Fibroblast of gingiva (primary cell): ENCODE data around the gene SCUBE1.

Experiments used
- DNase-seq: peaks from one replicate; pipeline ENCODE4 v3.0.0-alpha.2; 2011; ENCODE audit warnings: low read depth

Gene SCUBE1

DNA sequence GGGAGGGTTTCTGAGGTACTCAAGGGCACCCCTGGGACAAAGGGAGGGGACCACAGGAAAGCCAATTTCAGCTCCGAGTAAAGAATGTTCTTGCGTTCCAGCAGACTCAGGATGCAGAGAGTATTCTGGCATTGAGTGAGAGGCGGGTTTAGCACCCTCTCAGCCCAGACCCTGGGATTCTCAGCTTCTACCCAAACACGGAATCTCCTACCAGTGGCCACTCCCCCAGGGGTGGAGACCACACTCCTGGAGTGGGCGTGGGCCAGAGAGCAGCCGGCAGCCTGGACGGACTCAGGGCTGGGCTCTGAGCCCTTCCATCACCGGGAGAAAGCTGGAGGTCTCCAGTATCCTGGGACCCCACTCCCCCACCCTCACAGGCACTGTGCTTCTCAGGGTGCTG, 130.1 kb downstream of the SCUBE1 start:
- no peak for DNase-seq

- DNase-seq = no peak
Measured at GRCh38 chr22:43212434-43212952, 130.7 kb downstream of the SCUBE1 start.

DNA sequence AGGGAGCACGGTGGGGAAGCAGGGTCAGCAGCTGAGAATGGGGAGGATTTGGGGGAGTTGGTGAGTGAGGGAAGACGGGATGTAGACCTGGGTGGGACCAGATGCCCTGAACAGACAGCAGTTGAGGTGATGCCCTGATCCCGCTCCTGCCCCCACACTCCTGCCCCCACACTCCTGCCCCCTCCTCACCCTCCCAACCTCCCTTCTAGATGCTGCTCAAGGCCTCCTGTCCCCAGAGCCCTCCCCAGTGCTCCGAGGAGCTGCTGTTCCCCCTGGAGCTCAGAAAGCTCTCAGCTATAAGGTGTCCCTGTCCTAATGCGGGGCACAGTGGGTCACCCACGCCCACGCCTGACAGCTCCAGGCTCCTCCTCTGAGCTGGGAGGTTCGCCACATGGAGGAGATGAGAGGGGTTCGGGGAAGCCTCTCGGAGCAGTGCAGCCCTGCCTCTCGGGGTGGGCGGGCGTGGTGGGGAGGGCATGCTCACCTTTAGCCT, 131.2 kb downstream of the SCUBE1 start:
- DNase-seq = no peak

DNA sequence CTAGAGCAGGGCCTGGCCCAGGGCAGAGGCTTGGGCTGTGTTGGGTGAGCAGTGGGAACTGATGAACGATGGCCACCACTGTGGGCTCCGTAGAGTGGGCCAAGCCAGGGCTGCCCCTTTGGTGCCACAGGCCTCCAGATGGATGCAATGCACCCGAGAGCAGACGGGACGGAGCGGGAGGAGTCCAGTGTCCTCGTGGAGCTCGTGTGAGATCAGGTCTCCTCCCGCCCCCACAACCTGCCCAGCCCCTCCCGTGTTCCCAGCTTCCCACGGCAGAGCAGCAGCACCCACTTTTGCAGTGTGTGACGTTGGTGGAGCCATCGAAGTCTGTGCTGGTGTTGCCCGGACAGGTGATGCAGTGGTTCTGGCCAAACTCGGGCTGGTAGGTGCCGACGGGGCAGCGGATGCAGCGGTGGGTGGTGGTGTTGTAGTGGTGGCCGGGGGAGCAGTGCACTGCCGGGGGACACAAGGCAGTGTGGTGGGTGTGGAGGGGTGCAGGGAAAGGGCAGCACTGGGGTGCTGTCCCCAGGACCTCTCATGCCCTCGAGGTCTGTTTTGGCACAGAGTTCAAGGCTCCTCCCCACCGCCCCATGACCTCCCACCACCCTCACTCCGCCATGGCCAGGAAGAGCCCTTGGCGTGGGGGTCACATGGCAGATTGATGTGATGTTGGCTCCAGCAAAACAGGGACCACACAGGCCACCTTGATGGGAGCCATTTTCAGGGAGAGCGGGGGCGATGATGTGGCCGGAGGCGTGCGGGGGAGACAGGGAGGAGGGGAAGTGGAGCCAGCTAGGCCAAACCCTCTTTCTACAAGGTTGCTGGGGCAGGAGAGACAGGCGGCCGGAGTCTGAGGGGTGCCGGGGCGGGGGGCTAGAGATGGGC, 132.3 kb downstream of the SCUBE1 start:
- no peak for DNase-seq

DNA sequence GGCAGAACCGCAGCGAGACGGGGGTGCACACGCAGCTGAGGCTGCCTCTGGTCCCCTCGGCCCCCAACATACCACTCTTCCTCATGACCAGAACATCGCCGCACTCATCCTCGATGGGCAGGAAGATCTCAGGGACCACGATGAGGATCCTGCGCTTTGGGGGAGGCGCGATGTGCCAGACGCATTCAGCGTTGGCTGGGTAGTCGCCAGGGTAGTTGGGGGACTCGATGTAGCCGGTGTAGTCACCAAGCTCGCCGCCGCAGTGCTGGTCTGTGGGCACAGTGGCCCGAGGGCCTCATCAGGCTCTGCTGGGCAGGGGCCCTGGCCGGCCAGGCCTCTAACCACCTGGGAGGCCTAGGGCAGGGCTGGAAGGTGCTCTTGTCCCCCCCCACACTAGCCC, 133.2 kb downstream of the SCUBE1 start:
- DNase-seq = no peak

- no peak for DNase-seq
Measured at GRCh38 chr22:43209523-43209890, 133.7 kb downstream of the SCUBE1 start.

DNA sequence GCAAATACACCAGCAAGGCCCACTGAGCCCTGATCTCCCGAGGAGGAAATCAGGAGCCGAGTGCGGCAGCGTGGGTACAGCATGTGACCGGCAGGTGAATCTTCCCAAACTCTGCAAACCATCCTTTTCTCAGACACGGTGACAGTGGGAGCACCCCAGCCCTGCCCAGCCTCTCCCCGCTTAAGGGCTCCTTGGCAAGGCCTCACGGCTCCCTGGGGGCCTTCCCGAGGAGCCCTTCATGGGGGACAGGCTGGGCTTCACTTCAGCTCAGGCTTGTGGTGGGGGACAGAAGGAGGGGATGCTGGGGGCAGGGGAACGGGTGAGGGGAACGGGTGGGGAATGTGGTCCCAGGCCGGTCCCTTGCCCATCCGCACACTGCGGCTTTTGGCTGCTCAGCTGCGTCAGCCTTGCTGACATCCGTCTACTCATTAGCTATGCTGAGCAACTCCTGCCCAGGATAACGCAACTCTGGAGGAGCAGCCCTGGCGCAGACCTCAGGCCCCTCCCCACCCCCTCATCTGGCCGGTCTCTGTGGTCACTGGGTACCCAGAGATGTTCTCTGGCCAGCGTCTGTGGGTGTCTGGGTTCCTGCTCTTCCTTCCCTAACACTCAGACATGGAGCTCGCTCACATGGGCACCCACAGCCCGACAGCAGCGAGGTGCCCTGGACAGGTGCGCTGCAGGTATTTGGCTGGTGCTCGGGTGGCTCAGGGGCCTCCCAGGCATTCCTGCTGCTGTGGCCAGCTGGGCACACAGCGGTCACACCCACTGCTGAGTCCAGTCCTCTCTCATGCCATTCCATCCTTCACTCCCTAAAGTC, 134.3 kb downstream of the SCUBE1 start:
- no peak for DNase-seq

- DNase-seq = no peak
Measured at GRCh38 chr22:43207849-43208702, 135.1 kb downstream of the SCUBE1 start.

DNA sequence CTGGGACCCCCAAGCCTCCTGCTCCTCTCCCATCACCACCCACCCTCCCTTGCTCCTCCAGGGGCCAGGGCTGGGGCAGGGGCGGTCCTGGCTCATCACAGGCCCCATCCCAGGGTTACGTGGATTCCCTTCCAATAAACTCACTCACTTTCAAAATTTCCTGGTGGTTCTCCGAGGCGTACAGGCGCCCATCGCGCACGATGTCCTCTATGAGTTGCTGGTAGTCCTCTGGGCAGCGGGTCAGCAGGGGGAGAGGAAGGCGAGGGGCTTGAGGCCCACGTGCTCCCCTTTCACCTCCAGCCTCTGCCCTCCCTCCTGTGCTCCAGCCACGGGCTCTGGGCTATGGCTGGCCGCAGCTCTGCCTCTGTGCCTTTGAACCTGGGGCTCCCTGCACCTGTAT, 135.8 kb downstream of the SCUBE1 start:
- DNase-seq = no peak

- DNase-seq = no peak
Measured at GRCh38 chr22:43206509-43207161, 136.5 kb downstream of the SCUBE1 start.

- no peak for DNase-seq
Measured at GRCh38 chr22:43205748-43206508, 137.2 kb downstream of the SCUBE1 start.

DNA sequence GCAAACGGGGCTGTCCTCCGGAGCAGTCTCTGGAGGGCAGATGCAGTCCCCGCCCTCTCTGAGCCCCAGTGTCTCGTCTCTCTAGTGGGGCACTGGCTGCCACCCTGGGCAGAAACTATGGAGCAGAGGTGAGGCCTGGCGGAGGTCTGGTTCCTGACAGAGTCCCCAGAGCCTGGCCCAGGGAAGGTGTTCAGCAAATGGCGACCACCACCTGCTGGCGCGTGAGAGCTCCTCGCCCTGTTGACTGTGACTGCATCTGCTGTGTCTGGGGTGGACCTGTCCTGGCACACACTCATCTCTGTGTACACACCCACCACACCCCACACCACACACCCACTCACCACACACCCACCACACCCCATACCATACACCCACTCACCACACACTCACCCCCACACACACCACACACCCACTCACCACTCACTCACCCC, 137.9 kb downstream of the SCUBE1 start:
- no peak for DNase-seq

DNA sequence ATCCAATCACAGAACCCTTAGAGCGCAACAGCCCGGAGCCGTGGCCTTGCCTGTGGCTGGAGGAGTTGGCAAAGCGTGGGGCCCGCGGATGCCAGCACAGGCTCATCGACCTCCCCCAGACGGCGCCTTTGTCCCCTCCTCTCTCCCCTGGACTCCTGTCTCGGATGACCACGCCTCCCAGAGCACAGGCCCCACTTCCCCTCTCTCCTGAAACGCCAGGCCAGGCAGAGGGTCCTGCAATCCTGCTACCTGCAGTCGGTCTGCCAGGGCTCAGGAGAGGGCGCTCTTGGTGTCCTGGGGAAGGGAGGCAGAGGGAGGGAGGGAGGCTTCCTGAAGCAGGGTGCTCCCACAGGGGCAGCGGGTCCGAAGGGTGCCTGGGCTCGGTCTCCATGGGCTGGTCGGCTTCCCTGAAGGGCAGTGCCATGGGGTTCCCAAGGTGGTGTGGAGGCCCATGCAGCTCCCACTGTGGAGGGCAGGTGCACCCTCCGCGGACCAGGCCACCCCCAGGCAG, 139.6 kb downstream of the SCUBE1 start:
- no peak for DNase-seq

DNA sequence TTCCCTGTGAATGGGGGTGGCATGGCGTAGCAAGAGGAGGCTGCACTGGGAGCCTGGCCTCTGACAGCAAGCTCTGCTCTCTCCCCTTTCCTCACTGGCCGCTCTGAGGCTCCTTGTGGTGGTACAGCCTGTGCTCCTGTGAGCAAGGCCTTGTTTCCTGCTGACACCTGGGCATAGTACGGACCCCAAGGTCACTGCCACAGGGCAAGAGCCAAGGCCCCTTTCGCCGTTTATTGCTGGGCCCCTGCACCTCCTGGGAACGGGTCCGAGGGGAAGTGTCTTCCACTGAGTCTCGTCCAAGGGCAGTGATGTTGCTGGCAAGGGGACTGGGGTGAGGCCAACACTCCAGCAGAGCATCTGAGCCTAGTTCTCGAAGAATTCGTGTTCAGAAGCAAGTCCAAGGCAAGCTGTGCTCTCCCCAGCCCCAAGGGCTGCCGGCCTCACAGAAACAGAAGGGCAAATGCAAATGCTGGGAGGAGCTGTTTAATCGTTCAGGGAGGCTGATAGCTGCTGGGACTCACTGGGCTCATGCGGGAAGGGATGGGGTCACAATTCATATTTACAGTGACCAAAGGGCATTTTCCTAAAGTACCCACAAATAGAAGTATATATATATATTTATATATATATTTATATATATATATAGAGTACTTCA, 140.3 kb downstream of the SCUBE1 start:
- DNase-seq = no peak

DNA sequence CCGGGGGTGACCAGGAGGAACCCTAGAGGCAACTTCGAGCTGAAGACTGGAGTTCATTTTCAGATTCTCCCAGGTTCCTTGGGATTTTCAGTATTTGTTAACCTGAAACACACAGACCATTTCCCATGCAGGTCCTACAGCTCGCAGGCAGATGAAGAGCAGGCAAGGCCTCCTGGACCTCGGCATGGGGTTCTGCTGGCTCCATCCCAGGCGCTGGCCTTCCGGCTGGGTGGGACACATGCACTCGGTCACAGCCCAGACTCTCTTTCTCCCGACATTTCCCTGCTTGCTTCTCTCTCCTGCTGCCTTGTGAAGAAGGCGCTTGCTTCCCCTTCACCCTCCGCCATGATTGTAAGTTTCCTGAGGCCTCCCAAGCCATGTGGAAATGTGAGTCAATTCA, 140.8 kb downstream of the SCUBE1 start:
- DNase-seq = no peak

GRCh38 chr22:43201486-43202219, 141.5 kb downstream of the SCUBE1 start:
- no peak for DNase-seq

GRCh38 chr22:43200555-43200954, 142.6 kb downstream of the SCUBE1 start:
- DNase-seq = no peak

- no peak for DNase-seq
Measured at GRCh38 chr22:43200031-43200430, 143.1 kb downstream of the SCUBE1 start.

DNA sequence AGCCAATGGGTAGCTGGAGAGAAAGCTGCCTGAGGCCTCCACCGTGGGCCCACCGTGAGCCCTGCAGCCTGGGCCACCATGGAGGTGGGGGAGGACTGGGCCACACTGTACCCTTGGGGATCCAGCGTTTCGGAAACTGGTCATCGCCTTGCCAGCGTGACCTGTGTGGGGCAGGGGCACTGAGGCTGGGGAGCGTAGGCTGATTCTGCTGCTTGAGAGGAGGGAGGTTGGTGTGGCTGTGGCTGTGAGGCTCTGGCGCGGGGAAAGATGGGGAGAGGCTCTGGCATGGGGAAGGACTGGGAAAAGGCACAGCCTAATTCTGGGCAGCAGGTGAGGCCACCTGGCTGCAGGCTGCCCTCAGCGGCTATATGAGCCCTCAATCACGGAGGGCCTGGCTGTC, 143.6 kb downstream of the SCUBE1 start:
- DNase-seq = no peak
